EL (cell line): ENCODE results near the gene ST6GALNAC3.

Experiments used
- DNase-seq: peaks from one replicate; pipeline ENCODE4 v3.0.0-alpha.2; 2016

ST6GALNAC3 gene

GRCh38 chr1:76470166-76470565 lies 395.6 kb downstream of the ST6GALNAC3 start:
- no peak for DNase-seq

DNA sequence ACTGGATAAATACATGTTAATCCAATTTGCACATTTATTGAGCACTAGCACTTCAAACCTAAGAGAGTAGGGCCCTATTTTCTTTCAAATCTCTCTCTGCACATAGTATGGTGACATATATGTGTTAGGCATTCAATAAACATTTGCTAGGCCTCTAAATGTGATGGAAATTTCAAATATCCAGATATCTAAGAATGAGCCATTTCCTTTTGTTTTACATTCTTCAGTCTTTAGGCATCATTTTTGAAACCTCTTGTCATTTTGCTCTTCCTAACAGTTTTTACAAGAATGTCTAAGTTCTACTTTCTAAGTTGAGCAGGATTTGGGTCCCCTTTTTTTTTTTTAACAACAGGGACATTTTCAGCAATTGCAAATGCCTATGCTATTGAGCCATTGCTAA lies 397.0 kb downstream of the ST6GALNAC3 start:
- no peak for DNase-seq

GRCh38 chr1:76473591-76473990 lies 399.0 kb downstream of the ST6GALNAC3 start:
- DNase-seq = no peak

DNA sequence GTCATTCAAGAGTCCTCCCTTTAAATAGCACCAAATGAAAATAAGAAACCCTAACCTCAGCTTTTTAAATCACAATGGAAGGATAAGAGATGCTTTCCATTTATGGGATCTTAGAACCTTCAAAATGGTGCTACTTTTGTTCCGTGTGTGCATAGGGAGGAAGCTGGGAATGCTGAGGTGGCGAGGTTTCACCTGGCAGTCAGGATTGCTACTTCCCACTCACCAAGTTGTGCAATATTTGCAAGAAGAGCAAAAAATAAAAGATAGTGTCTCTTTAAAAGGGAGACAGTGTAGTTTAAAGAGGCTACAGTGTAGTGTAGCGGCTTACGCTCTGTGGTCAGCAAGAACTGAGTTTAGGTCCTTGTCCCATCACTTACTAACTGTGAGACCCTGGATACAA lies 400.4 kb downstream of the ST6GALNAC3 start:
- DNase-seq = no peak

DNA sequence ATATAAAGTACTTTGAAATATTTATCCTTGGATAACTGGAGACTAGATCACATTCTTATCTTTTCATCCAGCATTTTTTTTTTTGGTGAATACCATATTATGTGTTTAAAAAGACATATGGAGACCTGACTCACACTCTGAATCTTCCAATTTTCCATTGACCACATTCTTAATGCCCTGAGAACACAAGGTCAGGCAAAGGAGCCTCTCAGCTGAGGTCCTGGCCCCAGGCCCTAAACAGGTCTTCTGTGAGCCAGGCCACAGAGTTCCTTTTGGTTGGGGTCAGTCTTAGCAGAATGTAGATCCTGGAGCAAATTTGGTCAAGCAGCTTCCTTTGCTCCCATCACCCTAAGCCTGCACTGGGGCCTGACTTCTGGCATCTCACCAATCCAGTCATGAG lies 402.6 kb downstream of the ST6GALNAC3 start:
- peak; percentile 3 for DNase-seq

GRCh38 chr1:76480827-76481226 lies 406.3 kb downstream of the ST6GALNAC3 start:
- DNase-seq = no peak

DNA sequence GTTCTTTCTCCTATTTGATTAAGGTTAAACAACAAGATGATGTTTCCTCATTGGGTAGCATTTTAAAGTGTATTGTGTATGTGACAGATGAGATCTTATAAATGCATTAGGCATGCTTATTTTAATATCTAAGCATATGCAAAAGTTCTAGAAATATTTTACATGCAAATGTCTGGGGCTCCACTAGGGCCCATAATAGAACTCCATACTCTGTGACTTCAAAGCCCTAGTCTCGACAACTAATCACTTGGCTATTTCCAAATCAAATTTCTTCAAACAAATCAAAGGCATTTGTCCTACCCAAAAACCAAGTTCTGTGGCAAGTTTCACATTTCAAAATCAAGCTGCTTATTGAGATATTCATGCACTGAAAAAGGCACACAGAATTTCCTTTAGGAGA lies 407.1 kb downstream of the ST6GALNAC3 start:
- DNase-seq = no peak

DNA sequence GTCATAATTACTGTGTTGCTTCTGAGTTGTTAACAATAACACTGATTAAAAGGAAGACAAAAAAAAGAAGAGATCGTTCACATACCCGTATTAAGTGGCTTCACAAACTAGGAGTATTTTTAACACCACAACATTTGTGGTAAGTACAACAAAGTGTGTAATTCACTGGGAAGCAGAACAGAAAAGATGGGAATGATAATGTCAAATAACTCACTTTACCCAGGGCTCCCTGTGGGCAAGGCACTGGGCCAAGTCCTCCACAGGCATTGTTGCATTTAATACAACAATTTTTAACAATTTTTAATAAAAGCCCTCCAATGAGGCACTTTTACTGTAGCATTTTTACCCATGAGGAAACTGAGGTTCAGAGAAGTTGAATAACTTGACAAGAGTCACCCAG lies 407.7 kb downstream of the ST6GALNAC3 start:
- no peak for DNase-seq

- no peak for DNase-seq
These were observed 417.2 kb downstream of the ST6GALNAC3 start for GRCh38 chr1:76491737-76492136.

- DNase-seq = no peak
These were observed 418.3 kb downstream of the ST6GALNAC3 start for GRCh38 chr1:76492752-76493430.

DNA sequence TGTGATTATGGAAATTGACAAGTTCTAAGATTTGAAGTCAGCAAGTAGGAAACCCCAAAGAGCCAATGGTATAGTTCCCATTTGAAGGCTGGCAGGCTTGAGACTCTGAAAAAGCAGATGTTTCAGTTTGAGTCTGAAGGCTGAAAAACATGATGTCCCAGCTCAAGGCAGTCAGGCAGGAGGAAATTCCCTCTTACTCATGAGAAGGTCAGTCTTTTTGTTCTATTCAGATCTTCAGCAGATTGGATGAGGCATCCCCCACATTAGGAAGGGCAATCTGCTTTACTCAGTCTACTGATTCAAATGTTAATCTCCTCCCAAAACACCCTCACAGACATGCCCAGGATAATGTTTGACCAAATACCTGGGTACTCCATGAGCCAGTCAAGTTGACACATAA lies 420.3 kb downstream of the ST6GALNAC3 start:
- peak; percentile 6 for DNase-seq

DNA sequence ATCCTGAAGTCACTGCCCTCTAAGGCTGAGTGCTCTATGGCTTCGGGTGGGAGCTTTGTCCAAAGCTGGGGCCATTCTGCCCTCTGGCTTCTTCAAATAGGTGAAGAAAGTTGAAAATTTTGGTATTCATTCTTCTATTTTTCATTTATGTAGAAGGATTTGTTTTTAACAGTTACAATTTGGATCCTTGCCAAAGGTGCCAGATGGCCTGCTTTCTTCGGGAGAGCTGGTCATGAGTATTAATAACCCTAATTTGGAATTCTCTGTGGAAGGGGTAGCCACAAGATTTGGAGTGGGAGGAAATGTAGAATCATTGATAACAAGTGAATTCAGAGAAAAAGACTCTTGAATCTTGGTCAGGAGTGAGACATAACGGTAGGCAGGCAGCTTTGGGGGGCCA lies 422.3 kb downstream of the ST6GALNAC3 start:
- no peak for DNase-seq

- DNase-seq = no peak
These were observed 425.6 kb downstream of the ST6GALNAC3 start for GRCh38 chr1:76500116-76500515.

DNA sequence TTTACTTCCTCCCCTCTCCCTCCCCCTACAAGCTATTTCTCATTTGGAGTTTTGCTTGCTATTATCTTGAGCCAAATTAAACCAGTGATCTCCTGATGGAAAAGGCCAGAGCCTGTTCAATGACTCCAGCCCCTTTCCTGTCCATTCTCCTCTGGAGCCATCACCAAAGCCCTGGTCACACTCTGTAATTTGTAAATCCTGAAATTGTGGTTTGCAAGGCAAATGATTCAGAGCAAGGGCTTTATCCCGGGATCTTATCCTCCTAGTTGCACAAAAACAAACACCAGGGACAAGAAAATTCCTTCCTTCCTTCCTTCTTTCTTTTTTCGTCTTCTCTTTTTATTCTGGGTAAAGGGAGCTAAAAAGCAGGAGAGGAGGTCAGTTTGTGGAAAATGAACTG lies 426.6 kb downstream of the ST6GALNAC3 start:
- DNase-seq = no peak

DNA sequence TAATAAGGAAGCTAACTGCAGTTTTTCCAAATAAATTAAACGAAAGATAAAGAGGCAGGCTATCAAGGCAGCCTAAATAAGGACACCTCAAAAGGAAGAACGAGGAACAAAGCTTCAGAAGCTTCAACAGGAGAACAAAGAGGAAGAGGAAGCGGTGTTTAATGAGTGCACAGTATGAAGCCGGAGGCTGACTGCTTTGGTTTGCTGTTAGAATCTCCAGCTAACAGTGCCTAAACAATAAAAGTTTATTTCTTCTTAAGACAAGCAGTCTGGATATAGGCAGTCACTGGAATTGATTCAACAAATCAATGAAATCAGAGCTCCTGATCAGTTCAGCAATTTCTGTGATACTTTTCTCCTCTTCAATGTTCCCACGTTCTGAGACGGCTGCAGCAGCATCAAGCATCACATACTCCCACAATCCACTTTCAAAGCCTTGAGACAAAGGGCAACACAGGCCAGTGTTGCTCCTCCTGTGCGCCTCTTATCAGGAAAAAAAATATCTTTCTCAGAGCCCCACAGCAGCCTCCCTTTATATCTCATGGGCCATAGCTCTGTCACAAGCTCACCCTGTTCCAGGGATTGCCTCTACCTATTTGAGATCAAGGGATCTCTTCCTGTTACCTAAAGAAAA lies 427.2 kb downstream of the ST6GALNAC3 start:
- DNase-seq = no peak

GRCh38 chr1:76503100-76503499 lies 428.6 kb downstream of the ST6GALNAC3 start:
- no peak for DNase-seq

DNA sequence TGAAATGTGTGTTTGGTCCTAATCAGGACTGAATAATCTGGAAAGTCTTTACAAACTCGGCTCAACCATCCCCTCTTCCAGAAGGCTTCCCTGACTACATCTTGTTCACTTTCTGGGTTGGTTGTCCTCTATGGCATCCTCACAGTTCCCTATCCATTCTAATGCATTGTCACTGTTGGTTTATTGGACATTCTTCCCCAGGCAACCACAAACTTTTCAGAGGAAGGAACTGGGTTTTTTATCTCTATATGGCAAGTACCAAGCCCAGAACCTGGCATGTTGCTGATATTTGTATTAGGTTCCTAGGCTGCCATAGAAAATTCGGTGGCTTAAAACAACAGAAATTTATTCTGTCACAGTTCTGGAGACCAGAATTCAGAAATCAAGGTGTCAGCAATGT lies 429.2 kb downstream of the ST6GALNAC3 start:
- DNase-seq = no peak

DNA sequence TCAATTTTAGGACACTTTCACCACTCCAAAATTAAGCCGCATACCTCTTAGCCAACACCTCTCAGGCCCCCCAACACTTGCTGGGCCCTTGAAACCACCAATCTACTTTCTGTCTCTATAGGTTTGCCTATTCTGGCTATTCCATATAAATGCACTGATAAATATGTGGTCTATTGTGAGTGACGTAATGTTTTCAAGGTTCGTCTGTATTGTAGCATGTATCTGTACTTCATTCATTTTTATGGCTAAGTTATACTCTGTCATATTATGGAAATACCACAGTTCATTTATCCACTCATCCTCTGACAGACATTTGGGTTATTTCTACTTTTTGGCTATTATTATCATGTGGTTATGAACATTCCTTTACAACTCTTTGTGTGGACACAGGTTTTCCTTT lies 432.8 kb downstream of the ST6GALNAC3 start:
- DNase-seq = no peak

GRCh38 chr1:76508871-76509270 lies 434.3 kb downstream of the ST6GALNAC3 start:
- no peak for DNase-seq

DNA sequence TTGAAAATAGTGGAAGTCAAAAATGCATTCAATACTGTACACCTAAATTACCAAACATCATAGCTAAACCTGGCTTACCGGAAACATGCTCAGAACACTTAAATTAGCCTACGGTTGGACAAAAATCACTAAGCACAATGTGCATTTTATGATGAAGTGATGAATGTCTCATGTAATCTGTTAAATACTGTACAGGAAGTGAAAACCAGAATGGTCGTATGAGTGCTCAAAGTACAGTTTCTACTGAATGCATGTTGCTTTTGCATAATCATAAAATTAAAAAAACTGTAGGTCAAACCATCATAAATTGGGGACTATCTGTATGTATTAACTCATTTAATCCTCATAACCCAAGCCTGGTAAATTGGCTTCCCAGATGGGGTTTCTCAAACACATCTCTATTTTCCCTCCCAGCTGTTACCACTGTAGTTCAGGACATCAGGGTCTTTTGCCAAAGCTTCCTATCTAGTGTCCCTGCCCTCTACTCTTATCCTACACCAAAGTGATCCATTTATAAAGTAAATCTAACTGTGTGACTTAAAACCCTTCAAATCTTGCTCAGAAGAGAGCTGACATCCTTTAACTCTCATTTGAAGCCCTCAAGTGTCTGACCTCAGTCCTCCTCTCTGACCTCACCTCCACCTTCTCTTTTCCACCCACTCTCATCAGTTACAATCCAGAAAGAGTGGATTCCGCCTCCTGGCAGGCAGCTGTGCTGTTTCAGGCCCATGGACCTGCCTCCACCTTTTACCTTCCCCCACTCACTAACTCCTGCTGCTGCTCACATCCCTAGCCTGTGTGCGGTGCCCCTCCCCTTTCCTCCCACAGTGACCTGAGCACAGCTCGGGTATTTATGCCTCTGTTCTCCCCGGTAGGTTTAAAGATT lies 436.4 kb downstream of the ST6GALNAC3 start:
- DNase-seq = no peak

DNA sequence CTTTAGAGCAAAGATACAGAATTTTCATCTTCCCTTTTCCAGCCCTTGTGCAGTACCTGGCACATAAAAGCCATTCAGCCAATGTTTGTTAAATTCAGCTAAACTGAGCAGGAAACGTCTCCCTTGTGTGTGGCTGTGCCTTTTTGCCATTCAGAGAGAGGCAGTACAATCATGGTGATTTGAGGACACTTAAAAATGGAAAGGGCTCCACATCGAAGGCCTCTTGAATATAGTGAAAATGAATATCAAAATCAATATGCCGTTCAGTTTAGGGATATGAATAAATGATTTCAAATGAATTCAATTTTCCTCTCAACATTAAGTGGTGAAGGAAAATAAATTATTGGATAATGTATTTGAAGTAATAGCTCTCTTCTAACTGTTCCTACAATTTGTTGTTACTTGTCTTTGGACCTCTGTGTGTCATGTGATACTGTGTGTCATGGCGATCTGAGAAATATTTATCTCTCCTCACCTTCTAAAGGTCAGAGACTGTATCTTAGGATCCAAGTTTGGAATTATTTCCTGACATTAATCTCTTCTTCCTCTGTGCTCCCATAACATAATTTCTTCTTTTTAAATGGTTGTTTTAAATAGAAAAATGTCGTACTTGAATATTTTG lies 437.1 kb downstream of the ST6GALNAC3 start:
- DNase-seq = no peak

DNA sequence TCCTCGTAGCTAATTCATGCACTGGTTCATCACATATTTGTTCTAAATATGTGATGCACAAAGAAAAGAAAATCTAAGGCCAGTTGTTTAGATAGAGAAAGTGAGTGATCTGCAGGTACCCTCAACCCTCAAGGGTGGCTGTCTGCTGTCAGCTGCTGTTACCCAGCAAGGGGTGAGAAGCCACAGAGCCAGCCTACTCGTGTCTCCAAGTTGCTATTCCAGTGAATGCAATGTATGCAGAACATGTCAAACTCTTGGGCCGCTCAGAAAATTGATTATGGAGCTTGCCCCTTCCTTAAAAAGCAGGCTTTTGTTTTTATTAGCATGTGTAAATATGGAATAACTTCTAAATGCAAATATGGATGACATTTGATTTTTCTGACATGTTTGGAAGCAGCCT lies 456.4 kb downstream of the ST6GALNAC3 start:
- no peak for DNase-seq

GRCh38 chr1:76541618-76542017 lies 467.1 kb downstream of the ST6GALNAC3 start:
- no peak for DNase-seq
